Neural progenitor cell (in vitro differentiated cells): ENCODE measurements around the gene PANX3. TPM values are rescaled to one million over a fixed set of nuclear protein-coding genes. Genes with fewer than 3 reads are reported as not detected.

Source experiments
- DNase-seq: peaks from one replicate; pipeline ENCODE4 v3.0.0-alpha.2; 2016; ENCODE audit warnings: low spot score
- H2AFZ ChIP-seq: fragments of 200-600 bp; sonication (generic); replicated peaks from 2 replicates; pipeline ENCODE4 v1.6.1; 2016; ENCODE audit warnings: antibody characterized with exemption
- H3F3A ChIP-seq: fragments of 200-600 bp; sonication (generic); 2 replicates; pipeline ENCODE4 v1.6.1; 2016; ENCODE audit warnings: antibody characterized with exemption, low read depth
- H3K27ac ChIP-seq: fragments of 200-600 bp; sonication (generic); 2 replicates; pipeline ENCODE4 v1.5.1; 2016; ENCODE audit warnings: mild to moderate bottlenecking
- H3K27me3 ChIP-seq: fragments of 200-600 bp; sonication (generic); 2 replicates; pipeline ENCODE4 v1.6.1; 2016; ENCODE audit warnings: mild to moderate bottlenecking, moderate library complexity
- H3K36me3 ChIP-seq: fragments of 200-600 bp; sonication (generic); 2 replicates; pipeline ENCODE4 v1.5.1; 2016
- H3K4me1 ChIP-seq: fragments of 200-600 bp; sonication (generic); 2 replicates; pipeline ENCODE4 v1.6.1; 2016; ENCODE audit warnings: mixed run types
- H3K4me2 ChIP-seq: fragments of 200-600 bp; sonication (generic); 2 replicates; pipeline ENCODE4 v1.6.1; 2016
- H3K4me3 ChIP-seq: fragments of 200-600 bp; sonication (generic); 2 replicates; pipeline ENCODE4 v1.5.1; 2016
- H3K79me2 ChIP-seq: fragments of 200-600 bp; sonication (generic); 2 replicates; pipeline ENCODE4 v1.6.1; 2016; ENCODE audit warnings: low read depth
- H3K9ac ChIP-seq: fragments of 200-600 bp; sonication (generic); 2 replicates; pipeline ENCODE4 v1.6.1; 2016
- H3K9me3 ChIP-seq: fragments of 200-600 bp; sonication (generic); 2 replicates; pipeline ENCODE4 v1.5.1; 2016; ENCODE audit warnings: low read depth
- H4K20me1 ChIP-seq: fragments of 200-600 bp; sonication (generic); 2 replicates; pipeline ENCODE4 v1.6.1; 2016; ENCODE audit warnings: low read depth
- H3K27ac Mint-ChIP-seq: 3 replicates; pipeline ENCODE4 v1.8.0; 2021; ENCODE audit warnings: mixed read lengths
- H3K27me3 Mint-ChIP-seq: 2 replicates; pipeline ENCODE4 v1.8.0; 2022; ENCODE audit warnings: low read depth, mild to moderate bottlenecking, inconsistent platforms, moderate library complexity, mixed read lengths; ENCODE audit not compliant: insufficient read depth
- H3K36me3 Mint-ChIP-seq: 3 replicates; pipeline ENCODE4 v1.8.0; 2021; ENCODE audit warnings: mixed read lengths
- H3K4me1 Mint-ChIP-seq: 3 replicates; pipeline ENCODE4 v1.8.0; 2021; ENCODE audit warnings: mixed read lengths
- H3K4me3 Mint-ChIP-seq: 3 replicates; pipeline ENCODE4 v1.8.0; 2021; ENCODE audit warnings: mild to moderate bottlenecking, moderate library complexity, mixed read lengths
- H3K9me3 Mint-ChIP-seq: 3 replicates; pipeline ENCODE4 v1.8.0; 2020; ENCODE audit warnings: mixed read lengths
- EZH2 ChIP-seq: fragments of 200-600 bp; sonication (generic); IDR thresholded peaks from 2 replicates; pipeline ENCODE4 v1.6.1; 2017; ENCODE audit warnings: antibody characterized with exemption, mild to moderate bottlenecking, moderate library complexity
- EZH2phosphoT487 ChIP-seq: fragments of 200-600 bp; sonication (generic); IDR thresholded peaks from 2 replicates; pipeline ENCODE4 v1.6.1; 2017; ENCODE audit warnings: antibody characterized with exemption
- total RNA-seq: library from RNA; depleted of rRNA; stranded (reverse); fragments of >200 nt; gene quantifications from 2 replicates; pipeline ENCODE4 v1.2.3, GENCODE V29; 2015; ENCODE audit warnings: low replicate concordance
- TF ChIP-seq, protein P1 (sequence below): fragments of 200-600 bp; sonication (generic); IDR thresholded peaks from 2 replicates; pipeline ENCODE4 v1.5.1; 2017; ENCODE audit warnings: antibody characterized with exemption, mild to moderate bottlenecking

The PANX3 gene
- total RNA-seq, 1 donor from 2014 or later = not detected

- peak within 1 kb of the TSS; percentile 38 for H2AFZ ChIP-seq
- peak within 1 kb of the TSS; percentile 94 for H3K4me3 ChIP-seq
- Mint-ChIP-seq H3K9me3 (no peaks in the 10 kb centered on the region), H3K4me1 (peaks cover 16% of the 10 kb centered on the region), H3K36me3 (peaks cover 8% of the 10 kb centered on the region), H3K4me3 (peak within 1 kb of the TSS; percentile 93), H3K27ac (peak within 1 kb of the TSS; percentile 97), H3K27me3 (peaks cover 2% of the 10 kb centered on the region)
- H3K9me3 ChIP-seq = no peaks in the 10 kb centered on the region
- H3K27me3 ChIP-seq = peaks cover 26% of the 10 kb centered on the region
- peak within 1 kb of the TSS; percentile 79 for H3K9ac ChIP-seq
- peak within 1 kb of the TSS; percentile 93 for H3K4me2 ChIP-seq
- peak within 1 kb of the TSS; percentile 72 for H3K27ac ChIP-seq
- H3K36me3 ChIP-seq = no peaks in the 10 kb centered on the region
- H4K20me1 ChIP-seq = peaks cover 12% of the 10 kb centered on the region
- peaks cover 25% of the 10 kb centered on the region for H3K79me2 ChIP-seq
- peak; percentile 58 for TF ChIP-seq EZH2
- TF ChIP-seq, protein P1, sequence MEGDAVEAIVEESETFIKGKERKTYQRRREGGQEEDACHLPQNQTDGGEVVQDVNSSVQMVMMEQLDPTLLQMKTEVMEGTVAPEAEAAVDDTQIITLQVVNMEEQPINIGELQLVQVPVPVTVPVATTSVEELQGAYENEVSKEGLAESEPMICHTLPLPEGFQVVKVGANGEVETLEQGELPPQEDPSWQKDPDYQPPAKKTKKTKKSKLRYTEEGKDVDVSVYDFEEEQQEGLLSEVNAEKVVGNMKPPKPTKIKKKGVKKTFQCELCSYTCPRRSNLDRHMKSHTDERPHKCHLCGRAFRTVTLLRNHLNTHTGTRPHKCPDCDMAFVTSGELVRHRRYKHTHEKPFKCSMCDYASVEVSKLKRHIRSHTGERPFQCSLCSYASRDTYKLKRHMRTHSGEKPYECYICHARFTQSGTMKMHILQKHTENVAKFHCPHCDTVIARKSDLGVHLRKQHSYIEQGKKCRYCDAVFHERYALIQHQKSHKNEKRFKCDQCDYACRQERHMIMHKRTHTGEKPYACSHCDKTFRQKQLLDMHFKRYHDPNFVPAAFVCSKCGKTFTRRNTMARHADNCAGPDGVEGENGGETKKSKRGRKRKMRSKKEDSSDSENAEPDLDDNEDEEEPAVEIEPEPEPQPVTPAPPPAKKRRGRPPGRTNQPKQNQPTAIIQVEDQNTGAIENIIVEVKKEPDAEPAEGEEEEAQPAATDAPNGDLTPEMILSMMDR = no peak
- H3K4me1 ChIP-seq = peaks cover 17% of the 10 kb centered on the region
- peak; percentile 92 for DNase-seq
- peaks cover 18% of the 10 kb centered on the region for H3F3A ChIP-seq
Observed at GRCh38 chr11:124622531-124623451, 11.6 kb downstream of the PANX3 start, which contains the start of gene TBRG1. Gene TBRG1 (plus strand): TSS chr11:124622864. CDS start chr11:124623084, 220 bp downstream.

GRCh38 chr11:124623861-124624525 lies 12.8 kb downstream of the PANX3 start:
- H3K27ac Mint-ChIP-seq = no peak overlapping the region
- H3K4me2 ChIP-seq = peak overlapping the region; percentile 93
- DNase-seq = no peak
- peaks cover 25% of the 10 kb centered on the region for H3K79me2 ChIP-seq
- H3K36me3 ChIP-seq = no peaks in the 10 kb centered on the region
- peaks cover 2% of the 10 kb centered on the region for H3K27me3 Mint-ChIP-seq
- H3K4me1 ChIP-seq = peaks cover 17% of the 10 kb centered on the region
- no peak overlapping the region for H3K27ac ChIP-seq
- H3K9me3 ChIP-seq = no peaks in the 10 kb centered on the region
- H3K4me3 Mint-ChIP-seq = peak overlapping the region; percentile 93
- peaks cover 24% of the 10 kb centered on the region for H3K27me3 ChIP-seq
- peaks cover 12% of the 10 kb centered on the region for H4K20me1 ChIP-seq
- peaks cover 16% of the 10 kb centered on the region for H3K4me1 Mint-ChIP-seq
- peak overlapping the region; percentile 94 for H3K4me3 ChIP-seq
- H3K9me3 Mint-ChIP-seq = no peaks in the 10 kb centered on the region
- H3F3A ChIP-seq = peaks cover 18% of the 10 kb centered on the region
- H3K9ac ChIP-seq = peak overlapping the region; percentile 79
- TF ChIP-seq, protein P1 = no peak
- no peak overlapping the region for H2AFZ ChIP-seq
- H3K36me3 Mint-ChIP-seq = peaks cover 12% of the 10 kb centered on the region

- Histone ChIP-seq H3K9ac (no peak overlapping the region), H3K4me1 (peaks cover 17% of the 10 kb centered on the region), H3K27me3 (peaks cover 8% of the 10 kb centered on the region), H4K20me1 (peaks cover 12% of the 10 kb centered on the region), H3K4me3 (no peak overlapping the region), H3K4me2 (no peak overlapping the region), H3K9me3 (no peaks in the 10 kb centered on the region), H3K79me2 (peaks cover 25% of the 10 kb centered on the region), H3K27ac (no peak overlapping the region), H3F3A (peaks cover 18% of the 10 kb centered on the region), H3K36me3 (peaks cover 6% of the 10 kb centered on the region), H2AFZ (no peak overlapping the region)
- peaks cover 16% of the 10 kb centered on the region for H3K4me1 Mint-ChIP-seq
- H3K4me3 Mint-ChIP-seq = peak overlapping the region; percentile 41
- H3K27ac Mint-ChIP-seq = no peak overlapping the region
- TF ChIP-seq EZH2phosphoT487 (no peak), EZH2 (no peak)
- TF ChIP-seq, protein P1 = no peak
- no peak for DNase-seq
- H3K36me3 Mint-ChIP-seq = peaks cover 14% of the 10 kb centered on the region
- no peaks in the 10 kb centered on the region for H3K9me3 Mint-ChIP-seq
- H3K27me3 Mint-ChIP-seq = peaks cover 2% of the 10 kb centered on the region
Observed at GRCh38 chr11:124625504-124626168, 14.4 kb downstream of the PANX3 start.
